Hippocampal formation (tissue), 2 donors: ENCODE data around the gene MAP4K4.
A peak's percentile ranks its signal among the peaks of the same experiment; 100 is the strongest.

ENCODE experiments used
- DNase-seq, 2 donors: peaks; one replicate each; lab custom pipeline; 2025; lab: John Stamatoyannopoulos, UW

MAP4K4 gene

DNA sequence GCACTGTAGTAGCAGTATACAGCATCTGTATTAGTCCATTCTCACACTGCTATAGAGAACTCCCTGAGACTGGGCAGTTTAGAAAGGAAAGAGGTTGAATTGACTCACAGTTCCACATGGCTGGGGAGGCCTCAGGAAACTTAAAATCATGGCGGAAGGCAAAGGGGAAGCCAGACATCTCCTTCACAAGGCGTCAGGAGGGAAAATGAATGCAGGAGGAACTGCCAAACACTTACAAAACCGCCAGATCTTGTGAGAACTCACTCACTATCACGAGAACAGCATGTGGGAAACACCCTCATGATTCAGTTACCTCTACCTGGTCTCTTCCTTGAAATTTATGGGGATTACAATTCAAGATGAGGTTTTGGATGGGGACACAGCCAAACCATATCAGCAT lies 25.4 kb downstream of the MAP4K4 start:
- DNase-seq: no peak

GRCh38 chr2:101723371-101724124 lies 26.0 kb downstream of the MAP4K4 start:
- DNase-seq: no peak

GRCh38 chr2:101724125-101724474 lies 26.6 kb downstream of the MAP4K4 start:
- DNase-seq: no peak

- DNase-seq: no peak
Observed at GRCh38 chr2:101725038-101725437, 27.5 kb downstream of the MAP4K4 start.

- no peak for DNase-seq
Observed at GRCh38 chr2:101725515-101726192, 28.1 kb downstream of the MAP4K4 start.

GRCh38 chr2:101728865-101729264 lies 31.4 kb downstream of the MAP4K4 start:
- no peak for DNase-seq

DNA sequence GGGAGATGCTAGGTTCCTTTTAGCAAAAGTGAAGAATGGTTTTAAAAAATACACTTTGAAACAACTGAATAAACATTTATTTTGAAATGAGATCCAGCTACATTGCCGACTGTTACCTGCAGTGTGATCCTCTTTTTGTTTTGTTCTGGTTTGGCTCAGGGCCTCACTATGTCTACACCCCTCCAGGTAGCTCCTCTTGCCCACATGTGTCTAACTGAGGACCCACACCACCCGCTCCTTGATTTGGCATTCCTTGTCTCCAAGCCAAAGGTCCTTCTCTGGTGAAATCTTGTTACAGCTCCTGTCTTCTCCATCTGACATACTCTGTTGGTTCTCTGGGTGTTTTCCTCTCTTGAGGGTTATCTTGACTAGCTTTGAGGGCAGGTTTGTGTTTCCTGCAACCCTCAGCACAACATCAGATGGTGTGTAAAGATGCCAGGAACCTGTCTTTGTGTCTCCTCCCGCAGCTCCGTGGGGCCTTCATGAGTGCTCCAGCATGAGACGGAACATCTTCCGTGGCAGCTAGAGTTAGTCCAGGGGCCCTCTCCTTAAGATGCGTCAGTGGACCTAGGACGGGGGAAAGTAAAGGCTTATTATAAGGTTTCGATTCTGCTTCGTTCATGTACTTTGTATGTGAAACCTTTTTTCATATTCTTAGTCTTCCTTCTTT lies 32.1 kb downstream of the MAP4K4 start:
- no peak for DNase-seq

GRCh38 chr2:101731221-101732054 lies 33.9 kb downstream of the MAP4K4 start:
- no peak for DNase-seq

GRCh38 chr2:101732199-101732598 lies 34.7 kb downstream of the MAP4K4 start:
- no peak for DNase-seq

DNA sequence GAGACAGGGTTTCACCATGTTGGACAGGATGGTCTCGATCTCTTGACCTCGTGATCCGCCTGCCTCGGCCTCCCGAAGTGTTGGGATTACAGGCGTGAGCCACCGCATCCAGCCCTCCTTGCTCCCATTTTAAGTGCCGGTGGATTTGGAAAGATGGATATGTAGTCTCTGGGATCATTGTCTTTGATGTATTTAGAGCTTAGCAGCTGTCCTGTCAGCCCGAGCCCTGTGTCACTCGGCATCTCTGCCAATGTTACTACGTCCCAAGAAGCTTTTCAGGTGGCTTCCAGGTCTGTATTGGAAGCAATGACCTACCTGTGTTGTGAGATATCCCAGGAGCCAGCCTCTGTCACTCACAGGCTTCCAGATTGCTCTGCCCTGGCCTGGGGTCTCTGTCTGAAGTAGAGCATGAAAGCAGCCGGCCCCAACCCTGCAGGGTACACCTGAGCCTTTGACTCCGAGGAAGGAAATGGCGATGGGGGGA lies 35.3 kb downstream of the MAP4K4 start:
- no peak for DNase-seq

DNA sequence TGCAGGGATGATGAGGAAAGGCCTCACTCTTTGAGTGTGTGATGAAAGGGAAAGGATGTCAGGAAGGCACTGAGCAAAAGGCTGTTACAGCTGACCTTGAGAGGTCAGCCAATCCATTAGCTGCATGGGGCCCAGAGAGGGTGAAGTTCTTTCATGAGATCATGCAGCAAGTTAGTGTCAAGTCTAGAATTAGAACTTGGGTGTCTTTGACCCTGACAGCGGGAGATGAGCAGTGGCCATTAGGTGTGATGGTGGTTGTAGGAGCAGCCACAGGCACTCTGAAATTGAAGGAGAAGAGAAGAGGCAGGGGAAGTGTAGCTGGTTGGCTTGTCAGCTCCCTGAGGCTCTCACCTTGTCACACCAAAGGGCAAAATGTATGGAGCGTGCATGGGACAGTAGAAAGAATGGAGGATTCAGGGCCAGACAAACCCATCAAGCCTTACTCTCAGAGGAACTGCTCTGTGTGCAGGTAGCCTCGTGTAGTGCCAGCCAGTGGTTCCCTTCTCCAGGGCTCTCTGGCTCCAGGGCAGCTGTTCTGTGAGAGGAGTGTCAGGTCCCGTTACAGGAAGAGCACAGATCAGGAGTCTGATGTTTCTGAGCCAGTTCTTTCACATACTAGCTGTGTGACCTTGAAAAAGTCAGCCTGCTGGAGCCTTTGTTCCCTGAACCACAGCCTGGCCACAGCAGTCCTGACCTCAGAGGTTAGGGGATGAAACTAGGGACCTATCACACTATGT lies 35.9 kb downstream of the MAP4K4 start:
- DNase-seq: no peak

DNA sequence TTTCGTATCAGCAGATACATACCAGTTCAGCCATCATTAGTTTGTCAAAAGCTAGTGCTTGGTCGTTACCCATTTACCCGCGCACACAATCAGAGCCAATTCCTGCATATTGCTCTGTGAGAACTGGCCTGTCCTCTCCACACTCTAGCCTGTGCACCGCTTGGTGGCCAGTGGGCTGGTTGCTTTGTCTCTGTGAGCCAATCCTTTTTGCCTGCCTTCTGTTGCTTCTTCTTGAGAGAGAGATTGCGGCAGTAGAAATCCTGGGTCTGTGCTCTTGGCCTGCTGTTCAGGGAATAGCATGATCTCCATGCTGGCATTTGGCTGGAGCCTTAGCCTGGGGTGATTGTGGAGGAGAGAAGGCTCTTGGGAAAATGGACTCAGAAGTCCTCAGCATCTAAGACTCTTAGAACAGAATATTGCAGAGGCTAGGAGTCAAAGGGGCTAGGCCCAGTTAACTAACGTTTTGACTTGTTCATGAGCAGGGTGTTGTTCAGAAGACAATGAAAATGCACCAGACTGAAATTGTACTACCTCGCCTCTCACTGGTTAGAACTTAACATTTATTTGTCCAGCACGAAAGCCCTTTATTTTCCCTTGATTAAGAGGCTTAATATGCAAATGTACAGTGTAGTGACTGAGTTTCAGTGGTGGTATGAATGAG lies 37.1 kb downstream of the MAP4K4 start:
- peak; percentile 34 to 39 for DNase-seq

- no peak for DNase-seq
Observed at GRCh38 chr2:101735166-101735533, 37.6 kb downstream of the MAP4K4 start.

DNA sequence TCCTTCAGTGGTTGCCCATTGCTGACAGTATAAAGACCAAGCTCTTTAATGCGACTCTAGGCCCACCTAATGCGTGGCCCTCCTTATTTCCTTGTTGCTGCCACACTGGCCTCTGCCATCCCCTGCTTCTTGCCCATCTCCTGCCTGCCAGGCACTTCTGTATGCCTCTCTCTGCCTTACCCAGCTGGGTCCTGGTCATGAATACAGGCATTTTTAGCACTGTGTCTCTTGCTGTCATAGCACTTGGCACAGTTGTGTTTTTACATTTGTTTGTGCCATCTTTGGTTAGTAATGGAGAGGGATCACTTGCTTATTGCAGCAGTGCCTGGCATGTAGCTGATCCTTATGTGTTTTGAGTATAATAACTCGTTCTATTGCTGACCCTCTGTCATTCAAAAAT lies 38.7 kb downstream of the MAP4K4 start:
- DNase-seq: peak; percentile 78 to 79

GRCh38 chr2:101736861-101737291 lies 39.4 kb downstream of the MAP4K4 start:
- DNase-seq: no peak

DNA sequence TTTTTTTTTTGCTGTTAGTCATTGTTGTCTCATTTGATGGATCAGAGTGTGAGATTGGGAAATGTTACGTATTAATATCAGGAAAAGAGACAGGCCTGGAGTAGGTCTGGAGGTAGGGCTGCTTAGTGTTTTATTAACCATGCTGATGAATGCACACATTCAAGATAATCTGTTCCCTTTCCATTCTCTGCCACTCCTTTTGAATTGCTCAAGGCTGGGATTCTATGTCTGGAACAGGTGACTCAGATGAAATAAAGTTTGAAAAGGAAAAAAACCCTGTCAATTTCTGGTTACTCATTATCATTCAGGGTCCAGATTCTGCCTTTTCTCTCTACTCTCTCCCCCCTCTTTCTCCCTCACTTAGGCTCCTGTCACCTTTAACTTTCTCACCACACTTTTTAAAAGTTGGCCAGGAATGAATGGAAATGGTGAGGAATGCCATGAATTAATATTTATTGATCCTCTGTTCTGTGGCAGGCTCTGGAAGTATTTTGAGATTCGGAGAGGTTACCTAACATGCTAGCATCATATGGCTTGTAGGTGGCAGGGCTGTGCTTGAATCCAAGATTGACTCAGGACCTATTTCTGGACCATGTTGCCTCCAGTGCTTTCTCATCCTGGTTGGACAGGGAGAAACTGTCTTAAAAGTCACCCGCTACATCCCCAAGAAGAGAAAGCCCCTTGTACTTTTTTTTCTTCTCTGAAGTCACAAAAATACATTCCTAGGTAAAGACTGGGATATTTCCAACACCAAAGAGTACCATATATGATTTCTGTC lies 40.2 kb downstream of the MAP4K4 start:
- no peak for DNase-seq

DNA sequence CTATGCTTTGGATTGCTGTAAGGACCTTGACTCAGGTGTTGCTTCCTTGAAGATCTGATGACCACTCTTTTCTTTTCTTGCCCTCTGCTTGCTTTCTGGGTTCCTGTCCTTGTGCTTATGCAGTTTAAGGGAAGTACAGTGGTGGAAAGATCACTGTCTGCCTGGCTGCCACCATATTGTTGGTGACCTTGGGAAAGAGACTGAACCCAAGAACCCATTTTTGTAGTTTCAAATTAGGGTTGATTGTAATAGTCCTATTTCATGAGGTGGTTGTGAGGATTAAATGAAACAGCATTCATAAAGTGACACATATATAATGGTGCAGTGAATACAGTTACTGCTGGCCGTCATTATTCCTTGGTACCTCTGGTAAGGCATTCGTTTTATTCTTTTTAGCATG lies 41.1 kb downstream of the MAP4K4 start:
- no peak for DNase-seq

- DNase-seq: no peak
Observed at GRCh38 chr2:101740555-101740964, 43.1 kb downstream of the MAP4K4 start.

DNA sequence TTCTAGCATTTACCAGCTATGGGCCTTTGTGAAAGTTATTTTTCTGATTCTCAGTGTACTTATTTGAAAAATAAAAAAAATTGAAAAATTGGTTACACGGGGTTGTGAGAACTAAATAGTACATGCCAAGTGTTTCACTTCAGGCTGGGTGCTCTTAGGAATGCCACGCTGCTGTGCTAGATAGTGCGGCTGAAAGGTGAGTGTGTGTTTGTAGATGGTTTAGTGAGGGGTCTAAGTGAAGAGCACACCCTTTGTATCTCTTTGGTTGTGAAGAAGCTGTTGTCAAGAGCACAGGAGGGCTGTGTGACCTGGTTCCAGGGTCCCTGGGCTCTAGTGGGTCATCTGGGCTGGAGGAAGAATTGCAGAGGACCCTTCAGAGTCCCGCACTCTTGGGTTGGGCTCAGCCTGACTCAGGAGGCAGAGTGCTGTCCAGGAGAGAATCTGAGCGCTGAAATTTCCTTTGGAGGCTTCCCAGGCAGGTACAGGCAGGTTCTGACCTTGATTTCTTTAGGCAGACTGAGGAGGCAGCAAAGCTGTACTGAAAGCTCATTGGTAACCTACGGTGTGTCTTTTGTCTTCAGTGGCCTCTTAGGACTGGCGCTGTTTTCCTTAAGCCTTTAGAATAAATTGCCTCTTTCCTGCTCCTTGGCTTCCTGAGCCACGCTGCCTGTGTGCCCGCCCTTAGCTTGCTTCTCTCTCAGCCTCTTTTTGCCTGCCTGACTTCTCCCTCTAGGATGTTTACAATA lies 44.4 kb downstream of the MAP4K4 start:
- no peak for DNase-seq
